Gastrocnemius medialis (tissue), 4 donors: ENCODE data around the gene GATA2. TPM values are rescaled to one million over a fixed set of nuclear protein-coding genes. Genes with fewer than 3 reads are reported as not detected.

ENCODE experiments used
- ATAC-seq, 2 donors: fragments of 150-250 bp; one replicate each; pipeline ENCODE4 v1.9.1; 2016
- DNase-seq, 2 donors: peaks; one replicate each; pipeline ENCODE4 v3.0.0-alpha.2; 2019
- H3K27ac ChIP-seq, 4 donors: fragments of 200-600 bp; sonication (generic); 1 replicate in 1 of 4; 2 replicates in 3 of 4; pipeline ENCODE4 v1.5.1; 2016 to 2018; ENCODE audit warnings: mild to moderate bottlenecking in 2 of 4, moderate library complexity in 1 of 4
- H3K27me3 ChIP-seq, 3 donors: fragments of 200-600 bp; sonication (generic) in 2 of 3; 1 replicate in 1 of 3; 2 replicates in 2 of 3; pipeline versions ENCODE4 v1.5.1 to v1.6.0; 2016 to 2019; ENCODE audit warnings: mild to moderate bottlenecking in 1 of 3, moderate library complexity in 1 of 3
- H3K36me3 ChIP-seq, 2 donors: fragments of 200-600 bp; sonication (generic) in 1 of 2; one replicate each; pipeline ENCODE4 v1.5.1; 2017 to 2018
- H3K4me1 ChIP-seq, 2 donors: fragments of 200-600 bp; sonication (generic) in 1 of 2; one replicate each; pipeline ENCODE4 v1.5.1; 2016 to 2017; ENCODE audit warnings: mild to moderate bottlenecking in 2 of 2
- H3K4me3 ChIP-seq, 4 donors: fragments of 200-600 bp; sonication (generic) in 3 of 4; 1 replicate in 1 of 4; 2 replicates in 3 of 4; pipeline ENCODE4 v1.5.1; 2016 to 2019; ENCODE audit warnings: mild to moderate bottlenecking in 2 of 4
- H3K9me3 ChIP-seq, 3 donors: fragments of 200-600 bp; sonication (generic) in 2 of 3; 1 replicate in 1 of 3; 2 replicates in 2 of 3; pipeline ENCODE4 v1.5.1; 2016 to 2019
- CTCF ChIP-seq, 5 experiments: fragments of 450-650 bp in 3 of 5; fragments of 200-600 bp in 2 of 5; sonication (generic) in 2 of 5; IDR thresholded peaks in 4 of 5; conservative IDR thresholded peaks in 1 of 5; 1 replicate in 4 of 5; 2 replicates in 1 of 5; pipeline ENCODE4 v1.5.1; 2016 to 2019; ENCODE audit warnings: antibody characterized with exemption in 5 of 5, mild to moderate bottlenecking in 3 of 5, moderate library complexity in 3 of 5
- POLR2A ChIP-seq, 2 donors: fragments of 450-650 bp; IDR thresholded peaks; one replicate each; pipeline ENCODE4 v1.6.1; 2017; ENCODE audit warnings: antibody characterized with exemption in 2 of 2, mild to moderate bottlenecking in 2 of 2, moderate library complexity in 2 of 2
- in situ Hi-C, 4 donors: fragments of 200-750 bp; cut with MboI; loops; one replicate each; pipeline versions ENCODE4 v1.15.0 to v1.8.0; 2017; ENCODE audit warnings: low sequenced_read_pairs in 4 of 4
- intact Hi-C: fragments of 100-400 bp; cut with DNase I; formaldehyde crosslinking; loops from one replicate; pipeline ENCODE4 v1.15.1; 2023; ENCODE audit warnings: low total_unique reads
- total RNA-seq, 4 donors: library from RNA; depleted of rRNA; stranded (reverse); fragments of >200 nt; gene quantifications; one replicate each; pipeline versions ENCODE4 v1.1.0 to v1.2.3, GENCODE V29; 2016

The GATA2 gene
- total RNA-seq, 4 donors from 2014 or later: 9.0 to 14.4 (median 12.7) TPM

- H3K9me3 ChIP-seq: no peaks in the 10 kb centered on the region
- peaks cover 0 to 3% of the 10 kb centered on the region in 2 donors for H3K4me1 ChIP-seq
- no peak for TF ChIP-seq CTCF (IDR thresholded peaks at IDR 0.05 in 4 of 5, conservative IDR thresholded peaks at IDR 0.05 in 1 of 5)
- TF ChIP-seq POLR2A (IDR thresholded peaks at IDR 0.05): no peak
- no peak overlapping the region for H3K27ac ChIP-seq
- H3K4me3 ChIP-seq: no peak overlapping the region
- DNase-seq: no peak
- H3K27me3 ChIP-seq: peaks cover 16 to 36% (median 23%) of the 10 kb centered on the region in 3 donors
- H3K36me3 ChIP-seq: no peaks in the 10 kb centered on the region
- intact Hi-C loops (loop anchor here (10.0 kb wide), 1 partner anchor 256 kb away; no protein-coding TSS in a partner anchor), in situ Hi-C loops (loop anchor here in 3 of 4 donors (10.0 to 25.0 kb wide), 2 partner anchors 157 to 164 kb away; no protein-coding TSS in a partner anchor)
- ATAC-seq: no peak
Measured at GRCh38 chr3:128430731-128431130, 62.3 kb downstream of the GATA2 start.

GRCh38 chr3:128430301-128430700, 62.7 kb downstream of the GATA2 start:
- peaks cover 16 to 36% (median 23%) of the 10 kb centered on the region in 3 donors for H3K27me3 ChIP-seq

GRCh38 chr3:128429751-128430150, 63.2 kb downstream of the GATA2 start:
- Histone ChIP-seq H3K4me3 (no peak overlapping the region), H3K27me3 (peaks cover 16 to 36% (median 23%) of the 10 kb centered on the region in 3 donors), H3K9me3 (no peaks in the 10 kb centered on the region), H3K4me1 (peaks cover 0 to 3% of the 10 kb centered on the region in 2 donors), H3K27ac (no peak overlapping the region), H3K36me3 (no peaks in the 10 kb centered on the region)
- ATAC-seq: no peak
- no peak for DNase-seq
- no peak for TF ChIP-seq POLR2A (IDR thresholded peaks at IDR 0.05)
- no peak for TF ChIP-seq CTCF (IDR thresholded peaks at IDR 0.05 in 4 of 5, conservative IDR thresholded peaks at IDR 0.05 in 1 of 5)
- in situ Hi-C loops (loop anchor here (10.0 to 25.0 kb wide), 3 partner anchors 158 to 175 kb away; no protein-coding TSS in a partner anchor), intact Hi-C loops (loop anchor here (10.0 kb wide), 1 partner anchor 255 kb away; no protein-coding TSS in a partner anchor)

More at GRCh38 chr3:128430301-128430700, 62.7 kb downstream of the GATA2 start:
- no peak for DNase-seq
- H3K4me3 ChIP-seq: no peak overlapping the region
- H3K9me3 ChIP-seq: no peaks in the 10 kb centered on the region
- TF ChIP-seq POLR2A (IDR thresholded peaks at IDR 0.05) (no peak), CTCF (IDR thresholded peaks at IDR 0.05 in 4 of 5, conservative IDR thresholded peaks at IDR 0.05 in 1 of 5) (no peak)
- in situ Hi-C loops: loop anchor here in 3 of 4 donors (10.0 to 25.0 kb wide), 2 partner anchors 157 to 164 kb away; no protein-coding TSS in a partner anchor
- H3K27ac ChIP-seq: no peak overlapping the region
- intact Hi-C loops: loop anchor here (10.0 kb wide), 1 partner anchor 256 kb away; no protein-coding TSS in a partner anchor
- ATAC-seq: no peak
- peaks cover 0 to 3% of the 10 kb centered on the region in 2 donors for H3K4me1 ChIP-seq
- H3K36me3 ChIP-seq: no peaks in the 10 kb centered on the region

Other genes starting within 250 kb of the GATA2 start
- gene DNAJB8, start 26.3 kb downstream of the GATA2 start, total RNA-seq: not detected
- gene RPN1, start 157.6 kb upstream of the GATA2 start, total RNA-seq: 100 to 1,000 TPM; 197 to 219 (median 212) TPM
- gene RAB7A, start 233.0 kb upstream of the GATA2 start, total RNA-seq: 100 to 1,000 TPM; 102 to 190 (median 149) TPM